Parathyroid adenoma (tissue), 2 donors: Measurements from ENCODE around the gene PANK1.

ENCODE experiments used
- H2AFZ ChIP-seq: fragments of 300-600 bp; sonication (generic); one replicate; pipeline ENCODE4 v1.7.0; 2017; ENCODE audit warnings: antibody characterized with exemption, mild to moderate bottlenecking
- H3K27ac ChIP-seq: fragments of 300-600 bp; sonication (generic); one replicate; pipeline ENCODE4 v1.7.0; 2017
- H3K27me3 ChIP-seq: fragments of 300-600 bp; sonication (generic); one replicate; pipeline ENCODE4 v1.7.0; 2017; ENCODE audit warnings: low read length; ENCODE audit not compliant: control insufficient read depth, insufficient read depth
- H3K36me3 ChIP-seq: fragments of 300-600 bp; sonication (generic); one replicate; pipeline ENCODE4 v1.7.0; 2017; ENCODE audit warnings: low read length; ENCODE audit not compliant: control insufficient read depth, insufficient read depth
- H3K4me1 ChIP-seq: fragments of 300-600 bp; sonication (generic); one replicate; pipeline ENCODE4 v1.7.0; 2017; ENCODE audit warnings: control low read depth
- H3K4me2 ChIP-seq: fragments of 300-600 bp; sonication (generic); one replicate; pipeline ENCODE4 v1.7.0; 2017; ENCODE audit warnings: low read length
- H3K4me3 ChIP-seq: fragments of 300-600 bp; sonication (generic); one replicate; pipeline ENCODE4 v1.7.0; 2017; ENCODE audit warnings: low read depth, low read length
- H3K79me2 ChIP-seq: fragments of 300-600 bp; sonication (generic); one replicate; pipeline ENCODE4 v1.7.0; 2017; ENCODE audit warnings: control low read depth
- H3K9ac ChIP-seq: fragments of 300-600 bp; sonication (generic); one replicate; pipeline ENCODE4 v1.7.0; 2017; ENCODE audit warnings: mild to moderate bottlenecking
- H3K9me3 ChIP-seq: fragments of 300-600 bp; sonication (generic); one replicate; pipeline ENCODE4 v1.7.0; 2017; ENCODE audit warnings: low read length; ENCODE audit not compliant: control insufficient read depth
- CTCF ChIP-seq: fragments of 300-600 bp; sonication (generic); IDR thresholded peaks from one replicate; pipeline ENCODE4 v1.7.0; 2017; ENCODE audit warnings: antibody characterized with exemption, mild to moderate bottlenecking
- donor health status: primary hyperparathyroidism.

The PANK1 gene

DNA sequence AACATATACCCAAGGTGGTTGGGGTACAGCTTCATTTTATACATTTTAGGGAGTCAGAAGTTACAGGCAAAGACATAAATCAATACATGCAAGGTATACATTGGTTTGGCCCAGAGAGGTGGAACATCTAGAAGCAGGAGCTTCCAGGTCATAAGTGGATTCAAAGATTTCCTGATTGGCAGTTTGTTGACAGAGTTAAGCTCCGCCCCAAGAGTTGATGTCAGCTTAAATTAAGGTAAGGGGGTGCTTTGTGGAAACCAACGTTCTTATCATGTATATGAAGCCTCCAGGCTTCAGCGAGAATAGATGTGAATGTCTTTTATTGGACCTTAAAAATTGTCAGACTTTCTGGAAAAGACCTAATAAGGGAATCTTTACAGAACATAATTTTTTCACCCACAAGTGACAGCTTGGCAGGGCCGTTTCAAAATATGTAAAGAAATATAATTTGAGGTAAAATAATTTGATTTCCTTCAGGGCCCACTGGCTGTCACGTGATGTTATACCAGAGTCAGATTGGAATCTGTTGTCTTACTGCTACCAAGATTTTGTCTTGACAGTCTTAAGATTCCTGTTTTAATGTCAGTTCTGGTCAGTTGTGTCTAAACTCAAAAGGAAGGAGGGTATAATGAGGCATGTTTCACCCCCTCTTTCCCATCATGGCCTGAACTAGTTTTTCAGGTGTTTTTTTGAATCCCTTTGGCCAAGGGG, 6.3 kb upstream of the PANK1 start:
- Histone ChIP-seq H3K4me3 (no peak overlapping the region), H3K79me2 (no peaks in the 10 kb centered on the region)
- no peak for TF ChIP-seq CTCF

GRCh38 chr10:89649051-89649450, 4.0 kb upstream of the PANK1 start:
- H3K9me3 ChIP-seq: no peaks in the 10 kb centered on the region
- no peak overlapping the region for H3K9ac ChIP-seq
- H3K4me3 ChIP-seq: no peak overlapping the region
- no peaks in the 10 kb centered on the region for H3K79me2 ChIP-seq
- H3K36me3 ChIP-seq: no peaks in the 10 kb centered on the region
- H3K4me1 ChIP-seq: peaks cover 4% of the 10 kb centered on the region
- H3K27ac ChIP-seq: no peak overlapping the region
- H3K4me2 ChIP-seq: no peak overlapping the region
- H3K27me3 ChIP-seq: no peaks in the 10 kb centered on the region
- no peak for TF ChIP-seq CTCF
- no peak overlapping the region for H2AFZ ChIP-seq

More for the DNA sequence above, 6.3 kb upstream of the PANK1 start:
- no peaks in the 10 kb centered on the region for H3K4me1 ChIP-seq
- H3K9me3 ChIP-seq: no peaks in the 10 kb centered on the region
- H3K9ac ChIP-seq: no peak overlapping the region
- no peak overlapping the region for H3K27ac ChIP-seq
- H2AFZ ChIP-seq: no peak overlapping the region
- no peaks in the 10 kb centered on the region for H3K27me3 ChIP-seq
- no peaks in the 10 kb centered on the region for H3K36me3 ChIP-seq
- no peak overlapping the region for H3K4me2 ChIP-seq

DNA sequence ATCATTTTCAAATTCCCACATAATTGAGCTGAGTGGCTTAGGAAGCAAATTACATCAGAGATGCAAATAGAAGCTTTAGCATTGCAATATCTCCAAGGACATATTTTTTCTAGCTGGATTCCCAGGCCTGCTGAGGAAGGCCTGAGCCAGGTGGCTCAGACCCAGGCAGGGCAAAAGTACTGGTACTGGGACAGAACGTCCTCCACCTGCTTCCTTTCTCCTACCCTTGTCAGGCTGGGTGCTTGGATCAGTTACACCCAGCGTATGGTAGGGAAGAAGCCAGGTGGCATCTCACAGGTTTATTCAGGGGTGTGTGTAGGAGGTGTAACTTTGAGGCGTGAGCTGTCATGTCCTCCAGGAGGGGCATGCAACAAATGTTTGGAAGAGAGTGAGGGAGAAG, 3.0 kb upstream of the PANK1 start:
- H3K4me1 ChIP-seq: peaks cover 9% of the 10 kb centered on the region
- no peak for TF ChIP-seq CTCF
- H3K4me2 ChIP-seq: no peak overlapping the region
- no peaks in the 10 kb centered on the region for H3K27me3 ChIP-seq
- H3K9ac ChIP-seq: no peak overlapping the region
- no peaks in the 10 kb centered on the region for H3K36me3 ChIP-seq
- H2AFZ ChIP-seq: no peak overlapping the region
- no peak overlapping the region for H3K27ac ChIP-seq
- H3K9me3 ChIP-seq: no peaks in the 10 kb centered on the region
- no peaks in the 10 kb centered on the region for H3K79me2 ChIP-seq
- H3K4me3 ChIP-seq: no peak overlapping the region

DNA sequence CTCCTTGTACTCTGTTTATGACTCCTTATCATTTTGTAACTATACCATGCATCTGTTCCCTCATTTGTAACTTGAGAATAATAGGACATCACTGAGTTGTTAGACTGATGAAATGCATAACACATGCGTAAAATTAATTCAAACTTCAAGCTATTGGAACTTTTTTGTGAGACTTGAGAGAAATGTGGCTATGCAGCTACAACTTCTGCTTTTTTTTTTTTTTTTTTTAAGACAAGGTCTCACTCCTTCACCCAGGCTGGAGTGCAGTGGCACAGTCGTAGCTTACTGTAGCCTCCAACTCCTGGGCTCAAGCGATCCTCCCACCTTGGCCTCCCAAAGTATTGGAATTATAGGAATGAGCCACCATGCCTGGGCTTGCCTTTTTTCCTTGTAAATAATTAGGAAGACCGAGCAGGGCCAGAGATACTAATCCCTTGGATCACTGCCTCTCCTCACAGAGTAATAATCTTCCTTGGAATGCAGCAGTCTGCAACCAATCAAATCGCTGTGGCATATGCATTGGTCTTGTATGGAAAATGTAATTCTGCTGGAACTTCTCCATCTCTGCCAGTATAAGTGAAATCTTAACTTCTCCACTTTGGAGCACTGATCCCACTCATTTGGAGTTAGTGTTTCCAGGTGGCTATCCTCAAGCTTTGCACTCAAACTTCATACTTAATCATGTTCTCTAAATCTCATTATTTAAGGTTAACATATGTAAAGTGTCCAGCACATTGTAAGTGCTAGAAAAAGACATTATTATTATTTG, 2.0 kb upstream of the PANK1 start:
- Histone ChIP-seq H3K36me3 (no peaks in the 10 kb centered on the region), H3K9me3 (no peaks in the 10 kb centered on the region), H3K4me1 (peaks cover 11% of the 10 kb centered on the region), H2AFZ (no peak overlapping the region), H3K79me2 (no peaks in the 10 kb centered on the region), H3K27me3 (no peaks in the 10 kb centered on the region), H3K9ac (no peak overlapping the region), H3K4me2 (no peak overlapping the region), H3K27ac (no peak overlapping the region), H3K4me3 (no peak overlapping the region)
- no peak for TF ChIP-seq CTCF
